OCI-LY3 (cell line): ENCODE measurements around the gene RIPOR1.

Experiments used
- EZH2phosphoT487 ChIP-seq: fragments of 200-600 bp; shearing (Covaris generic); IDR thresholded peaks from 2 replicates; pipeline ENCODE4 v1.6.1; 2018; ENCODE audit warnings: antibody characterized with exemption, mixed run types, low read depth
- TF ChIP-seq, protein P1 (sequence below): fragments of 200-600, 300-600 bp; sonication (generic); IDR thresholded peaks from 2 replicates; pipeline ENCODE4 v1.5.1; 2014; ENCODE audit warnings: antibody characterized with exemption, low read length, low read depth

DNA sequence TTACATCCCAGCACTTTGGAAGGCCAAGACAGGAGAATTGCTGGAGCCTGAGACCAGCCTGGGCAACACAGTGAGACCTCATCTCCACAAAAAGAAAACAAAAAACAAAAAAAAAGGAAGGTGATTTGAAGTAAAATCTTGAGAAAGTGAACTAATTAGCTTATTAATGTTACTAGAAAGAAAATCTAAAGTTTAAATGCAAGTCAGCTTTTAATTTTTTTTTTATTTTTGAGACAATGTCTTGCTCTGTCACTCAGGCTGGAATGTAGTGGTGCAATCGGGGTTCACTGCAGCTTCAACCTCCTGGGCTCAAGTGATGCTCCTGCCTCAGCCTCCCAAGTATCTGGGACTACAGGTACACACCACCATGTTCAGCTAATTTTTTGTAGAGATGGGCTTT is 30.2 kb downstream of the RIPOR1 start:
- TF ChIP-seq, protein P1, sequence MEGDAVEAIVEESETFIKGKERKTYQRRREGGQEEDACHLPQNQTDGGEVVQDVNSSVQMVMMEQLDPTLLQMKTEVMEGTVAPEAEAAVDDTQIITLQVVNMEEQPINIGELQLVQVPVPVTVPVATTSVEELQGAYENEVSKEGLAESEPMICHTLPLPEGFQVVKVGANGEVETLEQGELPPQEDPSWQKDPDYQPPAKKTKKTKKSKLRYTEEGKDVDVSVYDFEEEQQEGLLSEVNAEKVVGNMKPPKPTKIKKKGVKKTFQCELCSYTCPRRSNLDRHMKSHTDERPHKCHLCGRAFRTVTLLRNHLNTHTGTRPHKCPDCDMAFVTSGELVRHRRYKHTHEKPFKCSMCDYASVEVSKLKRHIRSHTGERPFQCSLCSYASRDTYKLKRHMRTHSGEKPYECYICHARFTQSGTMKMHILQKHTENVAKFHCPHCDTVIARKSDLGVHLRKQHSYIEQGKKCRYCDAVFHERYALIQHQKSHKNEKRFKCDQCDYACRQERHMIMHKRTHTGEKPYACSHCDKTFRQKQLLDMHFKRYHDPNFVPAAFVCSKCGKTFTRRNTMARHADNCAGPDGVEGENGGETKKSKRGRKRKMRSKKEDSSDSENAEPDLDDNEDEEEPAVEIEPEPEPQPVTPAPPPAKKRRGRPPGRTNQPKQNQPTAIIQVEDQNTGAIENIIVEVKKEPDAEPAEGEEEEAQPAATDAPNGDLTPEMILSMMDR, result no peak
- TF ChIP-seq EZH2phosphoT487, result no peak
